NCI-H748 treated with DMSO at 0.1 percent for 48 hours (cell line): ENCODE measurements around the gene ASIC4.

Source experiments
- DNase-seq: peaks from one replicate; lab custom pipeline; 2025; lab: John Stamatoyannopoulos, UW

The ASIC4 gene

DNA sequence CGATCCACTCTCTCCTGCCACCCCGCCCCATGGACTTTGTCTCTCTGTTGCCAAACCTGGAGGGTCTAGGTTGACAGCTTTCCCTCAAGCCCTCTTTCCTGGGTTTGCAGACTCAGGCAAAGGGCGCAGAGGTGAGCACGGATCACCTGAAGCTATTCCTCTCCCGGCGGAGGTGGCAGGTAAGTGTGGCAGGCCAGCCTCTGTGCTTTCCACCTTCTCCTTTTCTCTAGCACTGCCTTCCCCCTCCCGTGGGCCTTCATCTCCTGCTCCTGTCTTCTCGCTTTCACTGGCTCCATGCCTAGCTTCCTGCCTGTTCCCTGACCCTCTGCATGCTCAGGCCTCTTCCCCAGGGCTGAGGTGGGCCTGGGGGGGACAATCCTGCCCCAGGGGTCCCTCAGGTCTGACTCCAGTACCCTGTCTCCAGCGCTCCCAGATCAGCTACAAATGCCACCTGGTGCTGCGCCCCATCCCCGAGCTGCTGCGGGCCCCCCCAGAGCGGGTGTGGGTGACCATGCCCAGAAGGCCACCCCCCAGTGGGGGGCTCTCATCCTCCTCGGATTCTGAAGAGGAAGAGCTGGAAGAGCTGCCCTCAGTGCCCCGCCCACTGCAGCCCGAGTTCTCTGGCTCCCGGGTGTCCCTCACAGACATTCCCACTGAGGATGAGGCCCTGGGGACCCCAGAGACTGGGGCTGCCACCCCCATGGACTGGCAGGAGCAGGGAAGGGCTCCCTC lies 31.4 kb upstream of the ASIC4 start:
- DNase-seq, result no peak

DNA sequence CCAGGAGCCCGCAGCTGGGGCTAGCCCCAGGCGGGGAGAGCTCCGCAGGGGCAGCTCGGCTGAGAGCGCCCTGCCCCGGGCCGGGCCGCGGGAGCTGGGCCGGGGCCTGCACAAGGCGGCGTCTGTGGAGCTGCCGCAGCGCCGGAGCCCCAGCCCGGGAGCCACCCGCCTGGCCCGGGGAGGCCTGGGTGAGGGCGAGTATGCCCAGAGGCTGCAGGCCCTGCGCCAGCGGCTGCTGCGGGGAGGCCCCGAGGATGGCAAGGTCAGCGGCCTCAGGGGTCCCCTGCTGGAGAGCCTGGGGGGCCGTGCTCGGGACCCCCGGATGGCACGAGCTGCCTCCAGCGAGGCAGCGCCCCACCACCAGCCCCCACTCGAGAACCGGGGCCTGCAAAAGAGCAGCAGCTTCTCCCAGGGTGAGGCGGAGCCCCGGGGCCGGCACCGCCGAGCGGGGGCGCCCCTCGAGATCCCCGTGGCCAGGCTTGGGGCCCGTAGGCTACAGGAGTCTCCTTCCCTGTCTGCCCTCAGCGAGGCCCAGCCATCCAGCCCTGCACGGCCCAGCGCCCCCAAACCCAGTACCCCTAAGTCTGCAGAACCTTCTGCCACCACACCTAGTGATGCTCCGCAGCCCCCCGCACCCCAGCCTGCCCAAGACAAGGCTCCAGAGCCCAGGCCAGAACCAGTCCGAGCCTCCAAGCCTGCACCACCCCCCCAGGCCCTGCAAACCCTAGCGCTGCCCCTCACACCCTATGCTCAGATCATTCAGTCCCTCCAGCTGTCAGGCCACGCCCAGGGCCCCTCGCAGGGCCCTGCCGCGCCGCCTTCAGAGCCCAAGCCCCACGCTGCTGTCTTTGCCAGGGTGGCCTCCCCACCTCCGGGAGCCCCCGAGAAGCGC lies 30.6 kb upstream of the ASIC4 start:
- DNase-seq, result no peak

DNA sequence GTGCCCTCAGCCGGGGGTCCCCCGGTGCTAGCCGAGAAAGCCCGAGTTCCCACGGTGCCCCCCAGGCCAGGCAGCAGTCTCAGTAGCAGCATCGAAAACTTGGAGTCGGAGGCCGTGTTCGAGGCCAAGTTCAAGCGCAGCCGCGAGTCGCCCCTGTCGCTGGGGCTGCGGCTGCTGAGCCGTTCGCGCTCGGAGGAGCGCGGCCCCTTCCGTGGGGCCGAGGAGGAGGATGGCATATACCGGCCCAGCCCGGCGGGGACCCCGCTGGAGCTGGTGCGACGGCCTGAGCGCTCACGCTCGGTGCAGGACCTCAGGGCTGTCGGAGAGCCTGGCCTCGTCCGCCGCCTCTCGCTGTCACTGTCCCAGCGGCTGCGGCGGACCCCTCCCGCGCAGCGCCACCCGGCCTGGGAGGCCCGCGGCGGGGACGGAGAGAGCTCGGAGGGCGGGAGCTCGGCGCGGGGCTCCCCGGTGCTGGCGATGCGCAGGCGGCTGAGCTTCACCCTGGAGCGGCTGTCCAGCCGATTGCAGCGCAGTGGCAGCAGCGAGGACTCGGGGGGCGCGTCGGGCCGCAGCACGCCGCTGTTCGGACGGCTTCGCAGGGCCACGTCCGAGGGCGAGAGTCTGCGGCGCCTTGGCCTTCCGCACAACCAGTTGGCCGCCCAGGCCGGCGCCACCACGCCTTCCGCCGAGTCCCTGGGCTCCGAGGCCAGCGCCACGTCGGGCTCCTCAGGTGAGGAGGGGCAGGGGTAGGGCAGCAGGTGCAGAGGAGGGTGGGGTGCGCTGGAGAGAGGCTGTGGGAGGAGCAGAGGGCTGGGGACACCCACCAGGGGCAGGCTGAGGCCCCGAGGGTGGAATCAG lies 29.7 kb upstream of the ASIC4 start:
- DNase-seq, result no peak

- DNase-seq, result no peak
Measured at GRCh38 chr2:219485201-219485580, 29.1 kb upstream of the ASIC4 start.

DNA sequence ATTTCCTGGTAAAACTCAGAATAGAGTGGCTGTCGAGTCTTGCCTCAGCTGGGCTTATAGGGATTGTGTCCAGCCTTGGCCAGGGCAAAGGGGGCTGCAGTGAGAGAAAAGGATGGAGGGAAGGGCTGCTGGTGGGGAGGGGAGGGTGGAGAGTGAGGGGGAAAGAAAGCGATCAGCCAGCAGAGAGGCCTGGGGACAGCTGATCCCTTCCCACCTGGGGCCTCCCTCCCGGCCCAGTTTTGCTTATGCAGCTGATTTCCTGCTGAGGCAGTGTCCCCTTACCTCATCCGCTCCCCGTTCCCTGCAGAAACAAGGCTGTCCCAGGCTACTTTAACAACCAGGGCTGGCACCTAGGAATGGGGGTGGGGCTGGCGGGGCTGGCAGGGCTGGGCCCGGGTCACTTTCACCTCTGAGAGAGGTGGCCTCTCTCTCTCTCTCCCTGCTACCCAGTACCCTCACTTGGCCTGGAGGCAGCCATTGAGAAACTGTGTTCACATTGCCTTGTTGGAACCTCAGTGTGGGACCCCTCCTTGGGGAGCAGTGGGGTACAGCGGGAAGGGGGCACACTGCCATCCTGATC lies 27.8 kb upstream of the ASIC4 start:
- no peak for DNase-seq

GRCh38 chr2:219488149-219488843 lies 26.0 kb upstream of the ASIC4 start:
- no peak for DNase-seq

- DNase-seq, result no peak
Measured at GRCh38 chr2:219488844-219489194, 25.5 kb upstream of the ASIC4 start.

DNA sequence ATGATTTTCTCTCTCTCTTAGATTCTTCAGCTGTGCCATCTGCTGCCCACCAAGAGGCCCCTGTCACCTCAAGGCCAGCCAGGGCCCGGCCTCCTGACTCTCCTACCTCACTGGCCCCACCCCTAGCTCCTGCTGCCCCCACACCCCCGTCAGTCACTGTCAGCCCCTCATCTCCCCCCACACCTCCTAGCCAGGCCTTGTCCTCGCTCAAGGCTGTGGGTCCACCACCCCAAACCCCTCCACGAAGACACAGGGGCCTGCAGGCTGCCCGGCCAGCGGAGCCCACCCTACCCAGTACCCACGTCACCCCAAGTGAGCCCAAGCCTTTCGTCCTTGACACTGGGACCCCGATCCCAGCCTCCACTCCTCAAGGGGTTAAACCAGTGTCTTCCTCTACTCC lies 25.0 kb upstream of the ASIC4 start:
- DNase-seq, result no peak

DNA sequence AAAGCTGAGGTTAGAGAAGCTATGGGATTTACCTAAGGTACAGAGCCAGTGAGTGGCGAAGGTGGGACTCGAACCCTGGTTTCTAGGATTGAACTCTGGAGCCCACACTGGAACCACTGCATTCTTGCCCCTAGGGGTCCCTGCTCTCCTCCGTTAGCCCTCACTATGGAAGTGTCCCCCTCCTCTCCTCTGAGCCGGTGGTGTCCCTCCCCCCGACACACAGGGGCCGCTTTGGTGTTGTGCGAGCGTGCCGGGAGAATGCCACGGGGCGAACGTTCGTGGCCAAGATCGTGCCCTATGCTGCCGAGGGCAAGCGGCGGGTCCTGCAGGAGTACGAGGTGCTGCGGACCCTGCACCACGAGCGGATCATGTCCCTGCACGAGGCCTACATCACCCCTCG lies 24.1 kb upstream of the ASIC4 start:
- no peak for DNase-seq

DNA sequence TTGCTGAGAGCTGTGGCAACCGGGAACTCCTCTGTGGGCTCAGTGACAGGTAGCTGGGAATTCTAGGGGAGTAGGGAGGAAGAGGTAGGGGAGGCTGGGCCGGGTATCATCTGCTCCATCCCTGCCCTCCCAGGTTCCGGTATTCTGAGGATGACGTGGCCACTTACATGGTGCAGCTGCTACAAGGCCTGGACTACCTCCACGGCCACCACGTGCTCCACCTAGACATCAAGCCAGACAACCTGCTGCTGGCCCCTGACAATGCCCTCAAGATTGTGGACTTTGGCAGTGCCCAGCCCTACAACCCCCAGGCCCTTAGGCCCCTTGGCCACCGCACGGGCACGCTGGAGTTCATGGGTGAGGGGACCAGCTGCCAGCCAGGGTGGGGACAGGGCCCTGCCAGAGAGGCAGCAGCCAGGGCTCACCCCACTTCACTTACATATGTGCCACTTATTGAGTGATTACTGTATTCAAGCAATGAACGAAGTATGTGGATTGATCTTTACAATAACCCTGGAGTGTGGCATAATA lies 23.6 kb upstream of the ASIC4 start:
- DNase-seq, result no peak

DNA sequence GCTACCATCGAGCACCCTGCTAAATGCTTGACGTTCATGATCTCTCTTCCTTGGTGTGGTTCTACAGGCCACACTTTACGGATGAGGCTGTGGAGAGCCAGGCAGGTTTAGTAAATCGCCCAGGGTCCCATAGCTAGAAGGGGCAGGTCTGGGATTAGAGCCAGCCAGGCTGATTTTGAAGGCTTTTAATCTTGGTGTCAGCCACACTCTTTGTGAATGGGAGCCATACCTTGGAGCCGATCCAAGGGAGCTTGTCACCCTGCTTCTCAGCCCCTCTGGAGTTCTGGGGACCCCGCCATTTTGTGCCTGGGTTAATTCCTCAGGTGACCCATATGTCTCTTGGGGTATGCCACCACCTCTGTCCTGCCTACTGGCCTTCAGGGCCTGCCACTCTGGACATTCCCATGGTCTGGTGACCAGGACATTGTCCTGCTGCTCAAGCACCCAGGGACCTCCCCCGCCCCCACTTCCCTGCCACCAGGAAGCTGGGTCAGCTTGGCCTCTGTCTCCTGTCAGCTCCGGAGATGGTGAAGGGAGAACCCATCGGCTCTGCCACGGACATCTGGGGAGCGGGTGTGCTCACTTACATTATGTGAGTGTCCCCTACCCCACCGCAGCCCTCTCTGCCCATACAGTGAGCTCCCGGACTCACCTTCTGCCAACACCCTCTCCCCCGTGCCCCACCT lies 22.9 kb upstream of the ASIC4 start:
- no peak for DNase-seq

DNA sequence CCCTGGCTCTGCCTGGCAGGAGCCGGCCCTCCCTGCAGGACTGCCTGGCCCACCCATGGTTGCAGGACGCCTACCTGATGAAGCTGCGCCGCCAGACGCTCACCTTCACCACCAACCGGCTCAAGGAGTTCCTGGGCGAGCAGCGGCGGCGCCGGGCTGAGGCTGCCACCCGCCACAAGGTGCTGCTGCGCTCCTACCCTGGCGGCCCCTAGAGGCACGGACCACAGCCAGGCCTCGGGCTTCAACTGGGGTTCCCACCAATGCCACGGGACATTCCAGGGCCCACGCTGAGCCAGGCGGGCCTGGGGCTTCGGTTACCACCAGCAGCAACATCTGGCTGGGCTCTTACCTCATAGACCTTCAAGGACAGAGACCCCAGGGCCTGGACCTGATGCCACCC lies 21.7 kb upstream of the ASIC4 start:
- DNase-seq, result no peak

GRCh38 chr2:219493086-219493485 lies 21.2 kb upstream of the ASIC4 start:
- DNase-seq, result no peak

DNA sequence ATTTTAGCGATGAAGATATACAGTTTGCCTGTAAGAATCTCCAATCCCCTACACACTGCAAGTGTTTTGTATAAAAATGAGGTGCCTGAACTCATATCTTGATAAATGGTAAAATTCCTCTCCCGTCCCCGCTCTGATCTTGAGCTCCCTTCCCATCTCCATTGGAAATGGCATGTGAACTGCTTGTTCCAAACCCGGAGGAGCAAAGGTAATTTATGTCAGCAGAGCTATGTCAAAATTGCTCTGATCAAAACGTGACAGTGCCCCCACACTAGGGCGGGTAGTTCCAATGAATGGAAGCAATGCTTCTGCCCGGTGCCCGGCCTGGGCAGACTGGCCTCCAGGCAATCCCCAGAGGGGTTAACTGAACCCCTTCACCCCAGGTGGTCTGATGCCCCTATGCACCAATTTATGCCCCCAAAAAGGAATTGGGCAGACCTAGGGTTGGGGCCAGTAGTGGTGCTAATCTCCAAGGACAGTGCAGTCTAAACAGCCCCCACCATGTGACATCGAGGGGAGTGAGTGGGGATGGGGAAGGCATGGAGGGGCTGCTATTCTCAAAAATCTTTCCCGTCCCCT lies 19.2 kb upstream of the ASIC4 start:
- DNase-seq, result no peak

DNA sequence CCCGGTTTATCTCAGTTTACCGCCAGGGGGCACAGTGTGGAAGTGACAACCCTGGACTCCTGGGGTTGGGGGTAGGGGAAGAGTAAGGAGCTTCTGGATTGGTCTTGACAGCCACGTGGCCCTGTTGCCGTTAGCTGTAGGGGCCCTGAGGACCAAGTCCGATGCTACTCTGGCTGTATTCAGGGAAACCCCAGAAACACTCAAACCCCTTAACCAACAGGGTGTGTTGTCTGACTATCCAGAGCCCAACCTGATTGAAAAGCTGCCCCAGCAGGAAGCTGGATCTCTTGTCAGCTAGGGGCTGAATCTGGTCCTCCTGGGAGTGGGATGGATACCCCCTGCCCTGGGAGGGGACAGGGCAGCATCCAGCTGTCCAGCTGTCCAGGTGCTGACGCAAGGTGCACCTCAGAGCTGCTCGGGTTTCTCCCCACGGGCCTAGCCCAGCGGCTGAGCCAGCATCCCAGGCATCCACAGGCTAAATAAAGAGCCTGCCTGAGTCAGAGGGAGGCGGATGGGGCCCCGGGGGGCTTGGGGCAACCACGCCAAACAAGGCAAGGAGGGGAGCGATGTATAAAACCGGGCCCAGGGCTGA lies 18.7 kb upstream of the ASIC4 start:
- DNase-seq, result peak; percentile 26

DNA sequence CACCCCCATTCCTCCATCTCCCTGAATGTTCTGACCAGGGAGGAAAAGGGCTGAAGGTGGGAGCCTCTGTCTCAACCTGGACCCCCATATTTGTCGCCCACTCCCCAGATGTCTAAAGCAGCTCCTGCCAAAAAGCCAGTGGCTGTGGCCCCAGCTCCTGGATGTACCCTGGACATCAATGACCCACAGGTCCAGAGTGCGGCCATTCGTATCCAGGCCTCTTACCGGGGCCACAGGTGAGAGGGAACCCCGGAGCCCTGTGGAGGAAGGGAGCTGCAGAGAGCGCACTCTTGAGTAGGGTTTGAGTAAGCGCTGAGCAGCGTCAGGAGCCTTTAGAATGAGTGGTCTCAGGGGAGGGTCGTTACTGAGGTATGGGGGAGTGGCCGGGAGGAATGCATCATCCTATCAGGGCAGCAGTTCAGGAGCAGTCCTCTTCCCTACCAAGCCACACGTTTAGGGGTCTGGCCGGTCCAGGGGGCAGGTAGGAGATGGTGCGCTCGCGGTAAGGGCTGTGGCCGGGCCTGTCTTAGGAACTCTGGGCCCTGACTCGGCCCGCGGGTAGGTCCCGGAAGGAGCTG lies 17.9 kb upstream of the ASIC4 start:
- DNase-seq, result no peak

DNA sequence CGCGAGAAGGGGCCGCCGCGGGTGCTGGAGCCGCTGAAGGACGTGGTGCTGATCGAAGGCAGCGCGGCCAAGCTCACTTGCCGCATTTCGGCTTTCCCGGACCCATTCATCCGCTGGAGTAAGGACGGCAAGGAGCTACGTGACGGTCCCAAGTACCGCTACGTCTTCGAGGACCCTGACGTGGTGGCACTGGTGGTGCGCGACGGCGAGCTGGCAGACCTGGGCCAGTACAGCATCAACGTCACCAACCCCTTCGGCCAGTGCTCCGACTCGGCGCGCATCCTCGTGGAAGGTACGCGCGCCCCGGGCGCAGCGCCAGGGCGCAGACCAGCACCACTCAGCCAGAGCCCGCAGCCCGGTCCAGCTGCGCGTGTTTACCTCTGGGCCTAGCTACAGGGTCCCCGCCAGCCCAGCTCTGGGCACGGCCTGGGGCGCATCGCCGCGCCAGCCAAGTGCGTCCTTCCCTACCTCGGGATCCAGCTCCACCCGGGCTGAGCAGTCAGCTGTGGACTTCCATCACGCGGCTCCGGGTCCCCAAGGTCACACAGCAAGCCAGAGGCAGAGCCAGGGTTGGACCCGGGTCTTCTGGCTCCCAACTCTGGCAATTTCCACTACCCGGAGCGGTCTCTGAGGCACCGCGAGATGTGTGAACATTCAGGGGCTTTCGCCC lies 17.3 kb upstream of the ASIC4 start:
- no peak for DNase-seq

- peak; percentile 71 for DNase-seq
Measured at GRCh38 chr2:219497495-219498279, 16.6 kb upstream of the ASIC4 start.
